Measurements from ENCODE around the gene KIAA0232.
"Not testable (repeated sequence)": the region's sequence is repeated elsewhere in the genome, so short reads cannot be mapped to it uniquely, and the experiment has no call there.

The KIAA0232 gene

GRCh38 chr4:6776920-6777635, 5.4 kb upstream of the KIAA0232 start:
- DNase-seq, result peak; percentile 12

DNA sequence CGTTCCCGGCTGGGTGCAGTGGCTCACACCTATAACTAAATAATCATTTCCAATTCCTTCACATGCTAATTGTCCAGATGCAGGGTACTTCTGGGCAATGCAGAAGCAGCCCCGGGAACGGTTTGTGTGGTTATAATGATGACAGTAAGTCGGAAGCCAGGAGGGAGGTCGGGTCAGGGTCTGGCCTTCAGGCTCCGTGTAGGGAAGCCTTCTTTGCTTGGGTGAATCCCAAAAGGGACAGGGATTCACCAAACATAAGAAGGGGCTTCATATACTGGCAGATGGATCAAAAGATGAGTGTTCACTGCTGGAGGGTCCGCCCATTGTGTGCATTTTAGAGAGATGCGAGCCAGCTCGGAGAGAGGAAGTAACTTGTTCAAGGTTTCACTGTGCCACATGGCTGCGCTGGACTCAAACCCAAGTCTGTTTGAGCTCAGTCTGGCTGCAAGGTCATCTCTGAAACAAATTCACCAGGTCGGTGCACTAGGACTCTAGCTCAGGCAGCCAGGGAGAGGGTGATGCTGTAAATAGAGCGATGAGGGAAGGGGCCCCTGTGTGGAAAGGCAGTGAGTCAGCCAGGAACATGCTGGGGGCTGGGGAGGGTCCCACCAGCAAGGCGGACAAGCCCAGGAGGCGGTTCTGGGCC, 4.8 kb upstream of the KIAA0232 start:
- DNase-seq, result no peak

DNA sequence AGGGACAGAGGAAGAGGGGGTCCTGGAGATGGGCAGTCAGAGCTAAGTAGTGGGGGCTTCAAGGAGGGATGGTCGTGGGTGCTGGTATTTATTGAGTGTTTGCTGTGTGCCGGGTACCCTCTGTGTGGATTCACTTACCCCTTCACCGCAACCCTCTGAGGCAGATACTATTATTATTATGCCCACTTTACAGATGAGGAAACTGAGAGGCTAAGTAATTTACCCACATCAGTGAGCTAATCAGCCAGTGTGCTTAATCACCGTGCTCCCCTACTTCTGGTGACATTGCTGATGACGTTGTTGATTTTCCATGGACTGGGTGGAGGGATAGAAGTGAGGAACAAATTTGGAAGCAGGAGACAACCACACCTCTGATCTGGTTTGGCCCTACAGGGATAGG, 4.1 kb upstream of the KIAA0232 start:
- DNase-seq, result no peak

DNA sequence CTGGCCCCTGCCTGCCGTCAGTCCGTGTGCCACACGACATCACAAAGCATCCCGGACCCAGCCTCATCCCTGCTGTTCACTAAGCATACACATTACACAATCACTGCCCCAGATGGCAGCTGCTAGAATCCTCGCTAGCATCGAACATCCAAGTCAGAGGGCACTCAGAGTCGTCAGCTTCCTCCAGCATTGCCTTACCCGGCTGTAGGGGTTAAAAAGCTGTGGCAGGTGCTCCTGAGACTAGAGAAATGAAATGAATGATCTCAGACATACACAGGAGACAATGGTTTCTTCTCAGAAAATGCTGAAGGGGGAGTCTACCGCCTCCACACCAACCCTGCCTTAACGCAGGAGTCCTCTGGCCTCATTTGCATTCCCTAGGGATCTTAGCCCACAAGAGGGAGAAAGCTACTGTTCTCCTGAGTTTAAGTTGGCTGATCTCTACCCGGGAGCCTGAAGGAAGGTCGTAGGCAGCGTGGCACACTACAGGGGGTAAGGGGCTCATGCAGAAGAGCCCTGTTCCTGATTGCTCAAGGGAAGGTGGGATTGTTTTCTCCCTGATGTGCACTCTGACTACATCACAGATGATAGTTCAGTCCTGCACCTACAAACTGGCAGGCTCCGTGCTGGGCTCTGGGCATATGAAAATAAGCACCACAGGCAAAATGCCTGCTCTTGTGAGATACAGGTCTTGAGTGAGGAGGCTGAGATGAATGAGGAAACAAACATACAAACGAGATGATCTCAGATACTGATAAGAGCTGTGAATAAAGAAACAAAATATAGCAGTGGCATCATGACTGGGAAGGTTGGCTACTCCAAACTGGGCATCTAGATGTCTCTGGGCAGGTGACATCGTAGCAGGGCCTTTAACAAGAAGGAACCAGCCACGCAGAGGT, 2.6 kb upstream of the KIAA0232 start:
- DNase-seq, result no peak

- DNase-seq, result no peak
Measured at GRCh38 chr4:6781113-6781512, 1.4 kb upstream of the KIAA0232 start.

DNA sequence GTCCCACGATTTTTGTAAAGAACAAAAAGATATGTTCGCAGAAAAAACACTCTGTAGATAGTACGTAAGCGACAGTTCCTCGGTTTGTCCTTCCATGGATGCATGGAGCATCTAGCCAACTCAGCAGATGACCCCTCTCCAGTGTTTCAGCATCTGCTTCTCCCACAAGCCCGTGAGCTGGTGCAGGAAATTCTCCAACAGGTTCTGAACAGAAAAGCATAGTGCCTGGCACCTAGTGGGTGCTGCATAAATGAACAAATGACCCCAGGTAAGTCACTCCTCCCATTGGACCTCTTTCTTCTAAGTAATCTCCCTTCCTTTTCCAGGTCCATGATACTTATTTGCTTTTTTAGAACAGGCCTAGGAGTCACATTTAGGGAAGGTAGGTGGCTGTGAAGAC, 966 bp upstream of the KIAA0232 start:
- DNase-seq, result no peak

DNA sequence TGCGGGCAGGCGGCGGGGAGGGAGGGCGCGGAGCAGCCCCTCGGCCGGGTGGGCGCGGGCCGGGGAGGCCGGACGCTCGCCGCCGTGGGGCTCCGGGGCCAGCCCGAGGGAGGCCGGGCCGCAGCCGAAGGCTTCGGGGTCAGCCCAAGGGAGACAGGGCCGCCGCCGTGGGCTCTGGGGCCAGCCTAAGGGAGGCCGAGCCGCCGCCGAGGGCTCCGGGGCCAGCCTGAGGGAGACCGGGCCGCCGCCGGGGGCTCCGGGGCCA, 251 bp downstream of the KIAA0232 start:
- DNase-seq, result peak; percentile 6

- peak; percentile 84 for DNase-seq
Measured at GRCh38 chr4:6783111-6783981, 819 bp downstream of the KIAA0232 start.

DNA sequence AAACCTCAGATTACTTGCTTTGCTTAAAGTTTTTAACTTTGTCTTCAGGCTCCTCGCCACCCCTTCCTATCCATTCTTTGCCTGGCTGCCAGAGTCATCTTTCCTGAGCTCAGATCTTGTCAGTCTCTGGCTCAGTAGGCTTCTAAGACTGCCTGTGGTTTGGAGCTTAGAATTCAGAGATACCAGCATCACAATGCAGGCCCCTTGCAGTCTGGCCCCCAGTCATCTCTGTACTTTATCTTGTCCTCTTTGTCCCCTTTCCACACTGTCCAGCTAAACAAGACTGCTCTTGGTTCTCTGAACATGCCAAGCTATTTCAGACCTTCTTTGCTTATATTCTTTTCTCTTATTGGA, 3.0 kb downstream of the KIAA0232 start:
- DNase-seq, result no peak

DNA sequence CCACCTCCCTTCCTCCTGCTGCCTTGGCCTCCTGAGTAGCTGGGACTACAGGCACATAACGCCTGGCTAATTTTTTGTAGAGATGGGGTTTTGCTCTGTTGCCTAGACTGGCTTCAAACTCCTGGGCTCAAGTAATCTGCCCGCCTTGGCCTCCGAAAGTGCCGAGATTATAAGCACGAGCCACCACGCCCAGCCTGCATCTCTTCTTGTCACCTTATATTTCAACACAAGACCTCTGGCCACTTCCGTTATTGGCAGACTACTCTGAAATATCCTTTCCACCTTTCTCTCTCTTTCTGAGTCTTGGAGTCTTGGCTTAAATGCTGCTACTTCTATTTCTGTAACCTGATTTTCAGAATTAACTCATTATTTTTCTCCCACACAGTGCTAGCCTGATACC, 5.6 kb downstream of the KIAA0232 start:
- no peak for DNase-seq

- DNase-seq, result not testable (repeated sequence)
Measured at GRCh38 chr4:6791245-6791644, 8.7 kb downstream of the KIAA0232 start.

DNA sequence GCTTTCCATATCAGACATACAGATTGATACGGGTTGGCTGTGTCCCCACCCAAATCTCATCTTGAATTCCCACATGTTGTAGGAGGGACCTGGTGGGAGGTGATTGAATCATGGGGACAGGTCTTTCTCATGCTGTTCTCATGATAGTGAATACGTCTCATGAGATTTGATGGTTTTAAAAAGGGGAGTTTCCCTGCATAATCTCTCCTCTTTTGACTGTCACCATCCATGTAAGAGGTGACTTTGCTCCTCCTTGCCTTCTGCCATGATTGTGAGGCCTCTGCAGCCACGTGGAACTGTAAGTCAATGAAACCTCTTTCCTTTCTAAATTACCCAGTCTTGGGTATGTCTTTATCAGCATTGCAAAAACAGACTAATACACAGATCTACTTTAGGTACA, 9.3 kb downstream of the KIAA0232 start:
- not testable (repeated sequence) for DNase-seq

DNA sequence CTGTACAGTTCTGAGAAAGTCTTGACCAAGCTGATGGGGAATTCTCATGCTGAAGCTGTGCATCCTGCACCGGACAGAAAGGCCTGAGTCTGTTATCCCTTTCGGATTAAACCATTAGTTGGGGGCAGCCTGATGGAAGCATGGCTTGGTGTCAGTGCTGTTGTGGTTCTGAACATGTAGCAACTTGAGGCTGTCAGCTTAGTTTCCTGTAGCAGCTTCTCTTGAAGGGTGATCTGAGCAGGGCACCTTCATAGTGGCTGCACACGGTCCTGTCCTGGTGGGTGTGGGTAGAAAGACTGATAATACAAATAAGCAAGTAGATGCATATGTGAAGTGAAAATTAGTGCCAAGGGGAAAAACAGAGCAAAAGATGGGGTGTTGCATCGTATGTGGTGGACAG, 11.7 kb downstream of the KIAA0232 start:
- DNase-seq, result no peak

- no peak for DNase-seq
Measured at GRCh38 chr4:6795821-6796220, 13.3 kb downstream of the KIAA0232 start.

DNA sequence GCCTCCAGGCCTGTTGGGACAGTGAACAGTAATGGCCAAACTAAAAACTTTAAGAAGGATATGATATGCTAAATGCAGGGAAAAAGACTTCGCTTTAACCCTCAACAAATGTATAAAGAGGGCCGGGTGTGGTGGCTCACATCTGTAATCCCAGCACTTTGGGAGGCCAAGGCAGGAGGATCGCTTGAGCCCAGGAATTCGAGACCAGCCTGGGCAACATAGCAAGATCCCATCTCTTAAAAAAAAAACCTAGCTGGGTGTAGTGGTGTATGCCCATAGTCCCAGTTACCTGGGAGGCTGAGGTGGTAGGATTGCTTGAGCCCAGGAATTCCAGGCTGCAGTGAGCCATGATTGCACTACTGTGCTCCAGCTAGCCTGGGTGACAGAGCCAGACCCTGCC, 14.8 kb downstream of the KIAA0232 start:
- DNase-seq, result not testable (repeated sequence)

GRCh38 chr4:6799091-6799490, 16.6 kb downstream of the KIAA0232 start:
- no peak for DNase-seq

DNA sequence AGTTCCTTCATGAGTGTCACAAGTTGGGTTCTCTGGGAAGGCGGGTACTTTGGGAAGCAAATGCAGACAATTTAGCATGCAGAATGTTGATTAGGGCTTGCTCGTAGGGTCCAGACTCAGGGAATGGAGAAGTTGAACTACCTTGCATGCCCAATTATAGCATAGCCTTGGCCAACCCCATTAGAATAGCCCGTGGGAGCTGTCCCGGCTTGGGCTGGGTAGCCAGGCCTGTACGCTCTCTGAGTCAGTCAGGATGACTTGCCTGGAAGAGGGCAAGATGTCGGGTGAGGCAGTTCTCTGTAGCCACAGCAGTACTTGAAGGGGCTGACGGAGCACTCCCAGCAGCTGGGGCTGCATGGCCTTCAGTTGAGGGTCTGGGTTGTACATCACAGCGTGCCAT, 19.5 kb downstream of the KIAA0232 start:
- DNase-seq, result no peak

DNA sequence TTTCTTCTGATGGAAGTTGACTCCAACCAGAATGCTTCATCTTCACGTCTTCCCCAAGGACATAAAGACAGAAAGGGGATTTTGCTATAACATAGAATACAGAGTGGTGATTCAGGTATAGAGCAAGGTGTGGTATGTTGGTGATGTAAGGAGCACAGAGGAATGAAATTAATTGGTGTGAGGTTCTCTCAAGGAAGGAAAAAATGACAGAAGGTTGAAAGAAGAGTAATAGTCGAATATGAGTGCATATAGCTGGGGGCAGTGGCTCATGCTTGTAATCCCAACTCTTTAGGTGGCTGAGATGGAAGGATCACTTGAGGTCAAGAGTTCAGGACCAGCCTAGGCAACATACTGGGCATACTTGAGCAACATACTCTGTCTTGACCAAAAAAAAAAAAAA, 20.1 kb downstream of the KIAA0232 start:
- DNase-seq, result no peak

GRCh38 chr4:6803246-6803645, 20.7 kb downstream of the KIAA0232 start:
- no peak for DNase-seq

- no peak for DNase-seq
Measured at GRCh38 chr4:6804082-6804752, 21.7 kb downstream of the KIAA0232 start.

GRCh38 chr4:6806924-6807626, 24.5 kb downstream of the KIAA0232 start:
- DNase-seq, result no peak

DNA sequence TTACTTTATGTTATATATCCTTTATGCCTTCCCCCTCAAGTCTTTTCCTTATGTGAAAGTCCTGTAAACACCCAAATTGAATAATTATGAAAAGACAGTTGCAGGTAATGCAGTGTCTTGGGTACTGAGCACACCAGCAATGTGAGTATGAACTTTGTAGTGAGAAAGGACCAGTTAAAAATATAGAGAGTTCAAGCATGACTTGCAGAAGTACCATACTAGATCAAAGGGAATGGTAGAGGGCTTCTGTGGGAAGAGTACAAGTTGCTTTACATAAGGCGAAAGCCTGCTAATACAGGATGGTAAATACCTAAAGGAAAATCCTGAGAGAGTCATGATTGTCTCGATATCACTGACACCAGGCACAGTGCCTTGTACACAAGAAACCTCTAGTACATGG, 25.7 kb downstream of the KIAA0232 start:
- DNase-seq, result no peak

Data from activated T-cell treated with anti-CD3 and anti-CD28 coated beads for 4 hours (primary cell).